Ammon's horn (tissue), 1 donor: ENCODE results near the gene PICALM.

Experiments
- DNase-seq: peaks from one replicate; pipeline ENCODE4 v3.0.0-alpha.2; 2016; ENCODE audit warnings: low spot score

Gene PICALM

GRCh38 chr11:86073948-86074347 is 5.1 kb upstream of the PICALM start:
- no peak for DNase-seq

GRCh38 chr11:86072211-86072610 is 3.3 kb upstream of the PICALM start:
- DNase-seq: no peak

- peak; percentile 27 for DNase-seq
Observed at GRCh38 chr11:86070142-86071056, 1.5 kb upstream of the PICALM start.

GRCh38 chr11:86069408-86070101 is 671 bp upstream of the PICALM start:
- peak; percentile 80 for DNase-seq

GRCh38 chr11:86068138-86068871 is 579 bp downstream of the PICALM start:
- DNase-seq: peak; percentile 52

GRCh38 chr11:86067851-86068137 is 1.1 kb downstream of the PICALM start:
- DNase-seq: no peak

- peak; percentile 36 for DNase-seq
Observed at GRCh38 chr11:86067009-86067850, 1.7 kb downstream of the PICALM start.

GRCh38 chr11:86066657-86067008 is 2.3 kb downstream of the PICALM start:
- DNase-seq: no peak

- no peak for DNase-seq
Observed at GRCh38 chr11:86066033-86066432, 2.9 kb downstream of the PICALM start.

GRCh38 chr11:86064220-86064803 is 4.6 kb downstream of the PICALM start:
- DNase-seq: no peak

- DNase-seq: no peak
Observed at GRCh38 chr11:86063536-86063935, 5.3 kb downstream of the PICALM start.

GRCh38 chr11:86062719-86063118 is 6.2 kb downstream of the PICALM start:
- peak; percentile 22 for DNase-seq

GRCh38 chr11:86061483-86062205 is 7.2 kb downstream of the PICALM start:
- no peak for DNase-seq

GRCh38 chr11:86060544-86060943 is 8.3 kb downstream of the PICALM start:
- DNase-seq: no peak

GRCh38 chr11:86058360-86058759 is 10.5 kb downstream of the PICALM start:
- no peak for DNase-seq

GRCh38 chr11:86056351-86056854 is 12.5 kb downstream of the PICALM start:
- DNase-seq: no peak

- DNase-seq: no peak
Observed at GRCh38 chr11:86052693-86053641, 15.9 kb downstream of the PICALM start.

- no peak for DNase-seq
Observed at GRCh38 chr11:86050196-86050709, 18.6 kb downstream of the PICALM start.

GRCh38 chr11:86047275-86047991 is 21.5 kb downstream of the PICALM start:
- no peak for DNase-seq
